Cardiac muscle cell (in vitro differentiated cells and primary cell): ENCODE results near the gene BAHCC1. TPM values are rescaled to one million over a fixed set of nuclear protein-coding genes. Genes with fewer than 3 reads are reported as not detected.

Source experiments
- DNase-seq, 2 donors: peaks; one replicate each; pipeline versions ENCODE4 v3.0.0 to v3.0.0-alpha.2; 2010 to 2017; ENCODE audit warnings: low read depth in 1 of 2, low spot score in 1 of 2
- H3K27ac ChIP-seq: fragments of 200-600 bp; sonication (generic); 2 replicates; pipeline ENCODE4 v1.5.1; 2016
- H3K27me3 ChIP-seq: fragments of 200-600 bp; sonication (generic); 2 replicates; pipeline ENCODE4 v1.6.0; 2016; ENCODE audit warnings: control low read depth
- H3K36me3 ChIP-seq: fragments of 200-600 bp; sonication (generic); 2 replicates; pipeline ENCODE4 v1.5.1; 2016; ENCODE audit warnings: control low read depth
- H3K4me1 ChIP-seq: fragments of 200-600 bp; sonication (generic); 2 replicates; pipeline ENCODE4 v1.8.1; 2017; ENCODE audit warnings: low read depth, mild to moderate bottlenecking, mixed run types
- H3K4me3 ChIP-seq: fragments of 200-600 bp; sonication (generic); 2 replicates; pipeline ENCODE4 v1.5.1; 2016; ENCODE audit warnings: mild to moderate bottlenecking
- H3K9me3 ChIP-seq: fragments of 200-600 bp; sonication (generic); 2 replicates; pipeline ENCODE4 v1.5.1; 2017; ENCODE audit warnings: low read depth, mild to moderate bottlenecking, control low read depth
- polyA plus RNA-seq: library from polyadenylated mRNA; unstranded; fragments of >200 nt; fragmentation: Nextera tagmentation; extraction: Ambion mirVana; gene quantifications from 2 replicates; pipeline ENCODE4 v1.2.1, GENCODE V29; 2016
- total RNA-seq: library from RNA; depleted of rRNA; stranded (reverse); fragments of >200 nt; gene quantifications from 2 replicates; pipeline ENCODE4 v1.2.3, GENCODE V29; 2016
- TF ChIP-seq, protein P1 (sequence below): IDR thresholded peaks from 2 replicates; pipeline ENCODE4 v1.5.1; 2012; ENCODE audit warnings: low read depth, mild to moderate bottlenecking, low read length

The BAHCC1 gene
- total and polyA plus RNA-seq, 2 experiments from 2014 or later: 20.3 to 47.3 TPM

DNA sequence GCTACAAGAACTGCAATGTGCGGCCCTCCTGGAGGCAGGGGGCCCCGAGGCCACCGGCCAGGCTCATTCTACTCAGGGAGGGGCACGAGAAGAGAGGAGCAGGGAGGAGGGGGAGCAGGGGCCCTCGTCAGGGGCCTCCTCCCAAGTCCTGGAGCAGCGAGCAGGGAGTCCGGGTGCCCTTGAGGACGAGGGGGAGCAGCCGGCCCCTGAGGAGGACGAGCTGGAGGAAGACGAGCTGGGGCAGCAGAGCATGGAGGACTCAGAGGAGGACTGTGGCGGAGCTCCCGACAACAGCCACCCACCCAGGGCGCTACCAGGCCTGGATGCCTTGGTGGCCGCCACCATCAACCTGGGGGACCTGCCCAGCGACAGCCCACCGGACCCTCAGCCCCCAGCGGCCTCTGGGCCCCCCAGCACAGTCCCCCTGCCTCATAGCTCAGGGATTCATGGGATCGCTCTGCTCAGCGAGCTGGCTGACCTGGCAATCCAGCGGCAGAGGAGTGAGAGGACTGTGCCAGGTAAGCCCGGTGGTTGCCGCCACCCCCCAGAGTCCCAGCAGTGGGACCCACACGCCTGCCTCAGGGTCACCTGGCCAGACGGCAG, 52.2 kb downstream of the BAHCC1 start:
- Histone ChIP-seq H3K27me3 (no peaks in the 10 kb centered on the region), H3K36me3 (no peaks in the 10 kb centered on the region), H3K4me3 (no peak overlapping the region), H3K27ac (no peak overlapping the region), H3K4me1 (no peaks in the 10 kb centered on the region), H3K9me3 (no peaks in the 10 kb centered on the region)
- DNase-seq: no peak
- TF ChIP-seq, protein P1, sequence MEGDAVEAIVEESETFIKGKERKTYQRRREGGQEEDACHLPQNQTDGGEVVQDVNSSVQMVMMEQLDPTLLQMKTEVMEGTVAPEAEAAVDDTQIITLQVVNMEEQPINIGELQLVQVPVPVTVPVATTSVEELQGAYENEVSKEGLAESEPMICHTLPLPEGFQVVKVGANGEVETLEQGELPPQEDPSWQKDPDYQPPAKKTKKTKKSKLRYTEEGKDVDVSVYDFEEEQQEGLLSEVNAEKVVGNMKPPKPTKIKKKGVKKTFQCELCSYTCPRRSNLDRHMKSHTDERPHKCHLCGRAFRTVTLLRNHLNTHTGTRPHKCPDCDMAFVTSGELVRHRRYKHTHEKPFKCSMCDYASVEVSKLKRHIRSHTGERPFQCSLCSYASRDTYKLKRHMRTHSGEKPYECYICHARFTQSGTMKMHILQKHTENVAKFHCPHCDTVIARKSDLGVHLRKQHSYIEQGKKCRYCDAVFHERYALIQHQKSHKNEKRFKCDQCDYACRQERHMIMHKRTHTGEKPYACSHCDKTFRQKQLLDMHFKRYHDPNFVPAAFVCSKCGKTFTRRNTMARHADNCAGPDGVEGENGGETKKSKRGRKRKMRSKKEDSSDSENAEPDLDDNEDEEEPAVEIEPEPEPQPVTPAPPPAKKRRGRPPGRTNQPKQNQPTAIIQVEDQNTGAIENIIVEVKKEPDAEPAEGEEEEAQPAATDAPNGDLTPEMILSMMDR: no peak

- H3K4me1 ChIP-seq: no peaks in the 10 kb centered on the region
- H3K9me3 ChIP-seq: no peaks in the 10 kb centered on the region
- no peak overlapping the region for H3K27ac ChIP-seq
- no peak overlapping the region for H3K4me3 ChIP-seq
- DNase-seq: no peak
- no peaks in the 10 kb centered on the region for H3K36me3 ChIP-seq
- TF ChIP-seq, protein P1: no peak
- no peaks in the 10 kb centered on the region for H3K27me3 ChIP-seq
Measured at GRCh38 chr17:81448442-81448841, 53.2 kb downstream of the BAHCC1 start.

GRCh38 chr17:81448950-81449349, 53.7 kb downstream of the BAHCC1 start:
- DNase-seq: no peak
- Histone ChIP-seq H3K4me1 (no peaks in the 10 kb centered on the region), H3K27ac (no peak overlapping the region), H3K36me3 (no peaks in the 10 kb centered on the region), H3K27me3 (no peaks in the 10 kb centered on the region), H3K4me3 (no peak overlapping the region), H3K9me3 (no peaks in the 10 kb centered on the region)
- TF ChIP-seq, protein P1: no peak

- TF ChIP-seq, protein P1: no peak
- Histone ChIP-seq H3K27ac (no peak overlapping the region), H3K9me3 (no peaks in the 10 kb centered on the region), H3K36me3 (no peaks in the 10 kb centered on the region), H3K4me3 (no peak overlapping the region), H3K4me1 (no peaks in the 10 kb centered on the region), H3K27me3 (no peaks in the 10 kb centered on the region)
- no peak for DNase-seq
Measured at GRCh38 chr17:81449351-81449750, 54.1 kb downstream of the BAHCC1 start.

- no peak overlapping the region for H3K27ac ChIP-seq
- no peaks in the 10 kb centered on the region for H3K27me3 ChIP-seq
- no peaks in the 10 kb centered on the region for H3K9me3 ChIP-seq
- DNase-seq: no peak
- no peaks in the 10 kb centered on the region for H3K36me3 ChIP-seq
- TF ChIP-seq, protein P1: no peak
- H3K4me1 ChIP-seq: peaks cover 10% of the 10 kb centered on the region
- H3K4me3 ChIP-seq: no peak overlapping the region
Measured at GRCh38 chr17:81451823-81452222, 56.6 kb downstream of the BAHCC1 start.
